IPS-20b (cell line): ENCODE measurements around the gene TARBP1.
A peak's percentile ranks its signal among the peaks of the same experiment; 100 is the strongest.

Experiments used
- H3K27ac ChIP-seq: one replicate; pipeline ENCODE4 v1.5.1; 2013; ENCODE audit warnings: low read length
- H3K27me3 ChIP-seq: 2 replicates; pipeline ENCODE4 v1.6.1; 2013; ENCODE audit warnings: mild to moderate bottlenecking, low read length, inconsistent platforms; ENCODE audit not compliant: insufficient read depth
- H3K36me3 ChIP-seq: 2 replicates; pipeline ENCODE4 v1.6.1; 2013; ENCODE audit warnings: low read depth, mild to moderate bottlenecking, inconsistent platforms, low read length, moderate library complexity; ENCODE audit not compliant: insufficient read depth
- H3K4me1 ChIP-seq: 2 replicates; pipeline ENCODE4 v1.6.1; 2013; ENCODE audit warnings: mild to moderate bottlenecking, control low read depth, inconsistent platforms, low read length, moderate library complexity; ENCODE audit not compliant: insufficient read depth
- H3K4me3 ChIP-seq: 2 replicates; pipeline ENCODE4 v1.5.1; 2013; ENCODE audit warnings: mild to moderate bottlenecking, low read length, inconsistent platforms
- H3K9ac ChIP-seq: 2 replicates; pipeline ENCODE4 v1.6.1; 2013; ENCODE audit warnings: low read depth, mild to moderate bottlenecking, inconsistent platforms, low read length, moderate library complexity
- H3K9me3 ChIP-seq: 2 replicates; pipeline ENCODE4 v1.6.1; 2013; ENCODE audit warnings: mild to moderate bottlenecking, low read depth, low read length, inconsistent platforms; ENCODE audit not compliant: insufficient read depth

TARBP1 gene

DNA sequence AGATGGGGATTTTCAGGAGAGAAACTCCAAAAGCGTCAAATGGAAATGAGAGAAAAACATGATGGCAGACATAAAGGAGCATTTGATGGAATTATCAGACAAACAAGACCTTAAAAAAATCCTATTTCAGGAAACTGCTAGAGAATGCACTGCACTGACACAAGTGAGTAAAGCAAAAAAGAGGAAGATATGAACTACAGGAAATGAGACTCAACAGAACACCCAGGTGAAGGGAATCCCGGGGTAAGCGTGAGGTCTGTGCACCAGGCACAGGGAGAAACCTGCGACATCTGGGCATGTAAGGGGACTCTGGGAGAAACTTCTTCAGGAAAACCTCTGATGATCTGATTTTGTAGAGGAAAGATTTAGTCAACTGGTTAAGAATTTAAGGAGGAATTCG, 2.8 kb downstream of the TARBP1 start:
- H3K9ac ChIP-seq: no peak overlapping the region
- H3K4me1 ChIP-seq: peaks cover 28% of the 10 kb centered on the region
- no peak overlapping the region for H3K27ac ChIP-seq
- H3K27me3 ChIP-seq: peaks cover 9% of the 10 kb centered on the region; the same call in 1 of the 2 replicates
- H3K4me3 ChIP-seq: no peak overlapping the region
- peaks cover 2% of the 10 kb centered on the region; the same call in 1 of the 2 replicates for H3K36me3 ChIP-seq
- no peaks in the 10 kb centered on the region for H3K9me3 ChIP-seq

- H3K36me3 ChIP-seq: peaks cover 5% of the 10 kb centered on the region; the same call in 1 of the 2 replicates
- peaks cover 9% of the 10 kb centered on the region; the same call in 1 of the 2 replicates for H3K27me3 ChIP-seq
- H3K4me1 ChIP-seq: peaks cover 28% of the 10 kb centered on the region
- H3K27ac ChIP-seq: no peak overlapping the region
- peak overlapping the region; percentile 30; the same call in 1 of the 2 replicates for H3K4me3 ChIP-seq
- no peaks in the 10 kb centered on the region for H3K9me3 ChIP-seq
- H3K9ac ChIP-seq: peak overlapping the region; percentile 48; the same call in 1 of the 2 replicates
Measured at GRCh38 chr1:234475167-234475793, 3.7 kb downstream of the TARBP1 start.

- no peak overlapping the region; the same call in 1 of the 2 replicates for H3K9ac ChIP-seq
- no peak overlapping the region for H3K27ac ChIP-seq
- H3K4me1 ChIP-seq: peaks cover 27% of the 10 kb centered on the region
Measured at GRCh38 chr1:234474375-234474774, 4.6 kb downstream of the TARBP1 start.

DNA sequence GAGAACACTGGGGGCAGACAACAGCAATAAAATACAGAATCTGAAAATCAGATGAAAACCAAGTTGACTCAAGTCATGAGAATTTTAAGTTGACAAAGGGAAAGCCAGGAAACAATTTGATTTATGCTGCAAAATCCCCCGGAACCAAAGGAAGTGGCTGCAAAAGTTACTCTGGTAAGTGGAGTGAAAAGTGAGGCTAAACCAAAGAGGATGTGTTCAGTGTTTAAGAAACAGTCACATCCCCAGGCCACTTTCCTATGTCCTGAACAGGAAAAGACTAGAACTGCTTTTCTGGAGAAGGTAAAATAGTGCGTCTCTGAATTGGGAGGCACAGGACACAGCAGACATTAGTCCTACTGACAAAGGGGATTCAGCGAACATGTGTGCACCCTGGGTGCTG, 5.9 kb downstream of the TARBP1 start:
- Histone ChIP-seq H3K27me3 (no peaks in the 10 kb centered on the region), H3K36me3 (peaks cover 8% of the 10 kb centered on the region; the same call in 1 of the 2 replicates), H3K4me3 (no peak overlapping the region), H3K4me1 (peaks cover 25% of the 10 kb centered on the region), H3K9me3 (no peaks in the 10 kb centered on the region), H3K27ac (no peak overlapping the region), H3K9ac (no peak overlapping the region)

More at GRCh38 chr1:234474375-234474774, 4.6 kb downstream of the TARBP1 start:
- no peak overlapping the region for H3K4me3 ChIP-seq
- no peaks in the 10 kb centered on the region for H3K9me3 ChIP-seq
- H3K27me3 ChIP-seq: peaks cover 2% of the 10 kb centered on the region; the same call in 1 of the 2 replicates
- peaks cover 8% of the 10 kb centered on the region; the same call in 1 of the 2 replicates for H3K36me3 ChIP-seq

DNA sequence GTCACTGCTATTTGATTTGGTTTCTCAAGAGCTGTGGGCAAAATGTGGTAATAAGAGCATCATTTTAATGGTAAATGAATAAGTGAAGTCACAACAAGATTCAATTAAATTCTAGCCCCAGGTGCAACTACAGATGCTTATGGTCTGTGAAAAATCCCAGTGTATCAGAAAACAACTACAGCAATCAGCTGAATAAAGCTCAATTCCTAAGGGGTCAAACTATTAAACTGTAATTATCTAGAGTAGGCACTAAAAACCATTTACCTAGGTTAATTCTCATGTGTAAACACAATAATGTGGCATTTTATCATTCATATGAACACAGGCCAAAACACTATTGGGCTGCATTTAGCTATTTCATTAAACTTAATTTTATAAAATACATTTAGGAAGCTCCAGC, 9.6 kb downstream of the TARBP1 start:
- no peak overlapping the region for H3K9ac ChIP-seq
- H3K36me3 ChIP-seq: peaks cover 40% of the 10 kb centered on the region
- H3K27me3 ChIP-seq: no peaks in the 10 kb centered on the region
- H3K4me1 ChIP-seq: no peaks in the 10 kb centered on the region
- no peaks in the 10 kb centered on the region for H3K9me3 ChIP-seq
- no peak overlapping the region for H3K4me3 ChIP-seq
- no peak overlapping the region for H3K27ac ChIP-seq

- Histone ChIP-seq H3K9ac (no peak overlapping the region), H3K27ac (no peak overlapping the region), H3K9me3 (no peaks in the 10 kb centered on the region), H3K36me3 (peaks cover 46% of the 10 kb centered on the region), H3K4me3 (no peak overlapping the region), H3K4me1 (no peaks in the 10 kb centered on the region), H3K27me3 (no peaks in the 10 kb centered on the region)
Measured at GRCh38 chr1:234468580-234468979, 10.4 kb downstream of the TARBP1 start.

- Histone ChIP-seq H3K9ac (no peak overlapping the region), H3K4me3 (no peak overlapping the region), H3K27ac (no peak overlapping the region), H3K9me3 (no peaks in the 10 kb centered on the region), H3K4me1 (no peaks in the 10 kb centered on the region), H3K36me3 (peaks cover 54% of the 10 kb centered on the region), H3K27me3 (no peaks in the 10 kb centered on the region)
Measured at GRCh38 chr1:234467821-234468220, 11.2 kb downstream of the TARBP1 start.

GRCh38 chr1:234466945-234467344, 12.0 kb downstream of the TARBP1 start:
- Histone ChIP-seq H3K27ac (no peak overlapping the region), H3K4me1 (no peaks in the 10 kb centered on the region), H3K36me3 (peaks cover 55% of the 10 kb centered on the region), H3K9me3 (no peaks in the 10 kb centered on the region), H3K4me3 (no peak overlapping the region), H3K27me3 (no peaks in the 10 kb centered on the region), H3K9ac (no peak overlapping the region)

GRCh38 chr1:234463749-234464148, 15.2 kb downstream of the TARBP1 start:
- no peaks in the 10 kb centered on the region for H3K4me1 ChIP-seq
- H3K9me3 ChIP-seq: no peaks in the 10 kb centered on the region
- no peaks in the 10 kb centered on the region for H3K27me3 ChIP-seq
- H3K4me3 ChIP-seq: no peak overlapping the region
- H3K9ac ChIP-seq: no peak overlapping the region
- peaks cover 55% of the 10 kb centered on the region for H3K36me3 ChIP-seq
- no peak overlapping the region for H3K27ac ChIP-seq

- Histone ChIP-seq H3K27ac (no peak overlapping the region), H3K27me3 (no peaks in the 10 kb centered on the region), H3K36me3 (peaks cover 54% of the 10 kb centered on the region), H3K4me3 (no peak overlapping the region), H3K9ac (no peak overlapping the region), H3K9me3 (no peaks in the 10 kb centered on the region), H3K4me1 (no peaks in the 10 kb centered on the region)
Measured at GRCh38 chr1:234460652-234461051, 18.3 kb downstream of the TARBP1 start.

DNA sequence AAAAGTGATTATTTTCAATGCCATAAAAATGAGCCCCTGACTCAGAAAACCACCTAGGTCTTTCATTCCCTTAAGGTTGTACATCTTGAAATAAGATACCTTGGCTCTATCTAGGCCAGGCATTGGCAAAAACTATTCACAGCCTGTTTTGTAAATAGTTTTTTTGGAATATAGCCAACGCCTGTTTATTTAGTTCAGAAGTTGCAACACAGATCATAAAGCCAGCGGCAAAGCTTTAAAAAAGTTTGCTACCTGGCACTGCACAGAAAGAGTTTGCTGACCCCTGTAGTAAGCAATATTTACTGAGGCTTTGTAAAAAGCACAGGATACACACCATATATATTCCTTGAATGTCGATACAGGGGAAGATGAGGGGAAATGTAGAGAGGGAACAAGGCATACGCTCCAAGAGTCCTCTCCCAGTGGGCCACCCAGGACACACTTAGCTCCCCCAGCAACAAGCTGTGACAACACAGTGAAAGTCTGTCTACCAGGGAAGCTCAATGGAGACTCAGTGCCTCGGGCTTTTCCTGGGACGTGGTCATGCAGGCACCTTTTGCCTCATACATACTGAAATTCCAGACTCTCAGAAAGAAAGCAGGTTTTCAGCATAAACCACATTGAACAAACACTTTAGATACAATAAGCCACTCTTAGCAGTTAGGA, 20.5 kb downstream of the TARBP1 start:
- Histone ChIP-seq H3K27me3 (no peaks in the 10 kb centered on the region), H3K4me1 (no peaks in the 10 kb centered on the region), H3K9ac (no peak overlapping the region), H3K27ac (no peak overlapping the region), H3K9me3 (no peaks in the 10 kb centered on the region), H3K4me3 (no peak overlapping the region), H3K36me3 (peaks cover 34% of the 10 kb centered on the region)

GRCh38 chr1:234454926-234455325, 24.1 kb downstream of the TARBP1 start:
- H3K4me3 ChIP-seq: no peak overlapping the region
- no peak overlapping the region for H3K9ac ChIP-seq
- no peaks in the 10 kb centered on the region for H3K4me1 ChIP-seq
- no peak overlapping the region for H3K27ac ChIP-seq
- H3K9me3 ChIP-seq: no peaks in the 10 kb centered on the region
- no peaks in the 10 kb centered on the region for H3K27me3 ChIP-seq
- peaks cover 42% of the 10 kb centered on the region for H3K36me3 ChIP-seq
